HCT116 (cell line): Measurements from ENCODE around the gene SELENON. TPM values are rescaled to one million over a fixed set of nuclear protein-coding genes. Genes with fewer than 3 reads are reported as not detected.

Experiments used
- ATAC-seq: fragments of 200-7000 bp; cut with Tn5 transposase; 2 replicates; pipeline ENCODE4 v1.9.1; 2020; ENCODE audit warnings: mild to moderate bottlenecking, moderate library complexity
- BruUV-seq: library from RNA; stranded (reverse); fragments of 400-500 nt; replicated peaks from 2 replicates; lab custom pipeline; 2021; lab: Mats Ljungman, UMichigan
- CTCF ChIA-PET: fragments of 300-600 bp; sonication (Branson Sonifier 250); formaldehyde crosslinking; loops from one replicate; lab custom pipeline; 2021; ENCODE audit warnings: antibody characterized with exemption; lab: Charles Lee
- POLR2A ChIA-PET: fragments of 300-600, 350-600 bp; sonication (Branson Sonifier 250); formaldehyde crosslinking; loops from one replicate; lab custom pipeline; 2021; ENCODE audit warnings: antibody characterized with exemption; lab: Charles Lee
- RAD21 ChIA-PET, 2 experiments: fragments of 300-600 bp; sonication (Branson Sonifier 250); formaldehyde crosslinking; loops; one replicate each; lab custom pipeline; 2023; ENCODE audit warnings: low total read pairs in 2 of 2; ENCODE audit not compliant: uncharacterized antibody in 2 of 2, unreplicated experiment in 2 of 2, low non-redundant PET in 1 of 2; lab: Charles Lee
- DNase-seq: peaks from one replicate; pipeline ENCODE4 v3.0.0-alpha.2; 2010; ENCODE audit warnings: low read depth, low spot score
- H2AFZ ChIP-seq: fragments of 200-600 bp; shearing (Covaris generic), sonication (generic); 2 replicates; pipeline ENCODE4 v1.6.1; 2017; ENCODE audit warnings: low read depth, mixed run types, mixed read lengths, antibody characterized with exemption, low read length; ENCODE audit not compliant: poor library complexity, severe bottlenecking
- H3K27ac ChIP-seq: 2 replicates; pipeline ENCODE4 v1.5.1; 2012; ENCODE audit warnings: low read depth, low read length
- H3K27me3 ChIP-seq: fragments of 200-600 bp; sonication (generic); 2 replicates; pipeline ENCODE4 v1.6.1; 2016; ENCODE audit warnings: mixed run types, low read length, mixed read lengths; ENCODE audit not compliant: insufficient read depth
- H3K36me3 ChIP-seq, 2 experiments: fragments of 200-500 bp in 1 of 2; fragments of 200-600 bp in 1 of 2; sonication (Bioruptor generic) in 1 of 2; sonication (generic) in 1 of 2; 2 replicates each; pipeline versions ENCODE4 v1.5.1 to v1.6.1; 2014 to 2016; ENCODE audit warnings: low read length in 2 of 2, inconsistent platforms in 1 of 2, mixed read lengths in 1 of 2, mixed run types in 1 of 2; ENCODE audit not compliant: insufficient read depth in 2 of 2, control insufficient read depth in 1 of 2
- H3K4me1 ChIP-seq, 2 experiments: fragments of 200-600 bp in 1 of 2; sonication (generic) in 1 of 2; 2 replicates each; pipeline versions ENCODE4 v1.5.1 to v1.6.1; 2012 to 2017; ENCODE audit warnings: low read length in 2 of 2, inconsistent platforms in 1 of 2, mild to moderate bottlenecking in 1 of 2, mixed read lengths in 1 of 2, mixed run types in 1 of 2, moderate library complexity in 1 of 2; ENCODE audit not compliant: insufficient read depth in 2 of 2, control insufficient read depth in 1 of 2
- H3K4me2 ChIP-seq: fragments of 200-600 bp; sonication (generic); 2 replicates; pipeline ENCODE4 v1.6.1; 2017; ENCODE audit warnings: mixed run types, low read length, mixed read lengths
- H3K4me3 ChIP-seq, 2 experiments: fragments of 200-600 bp in 1 of 2; sonication (generic) in 1 of 2; replicated peaks in 1 of 2; 2 replicates each; pipeline ENCODE4 v1.5.1; 2011 to 2016; ENCODE audit warnings: low read length in 2 of 2, control low read depth in 1 of 2, low read depth in 1 of 2, mild to moderate bottlenecking in 1 of 2, mixed read lengths in 1 of 2, mixed run types in 1 of 2
- H3K79me2 ChIP-seq: fragments of 200-600 bp; sonication (generic); 2 replicates; pipeline ENCODE4 v1.6.1; 2017; ENCODE audit warnings: mild to moderate bottlenecking, mixed run types, low read length, moderate library complexity, mixed read lengths; ENCODE audit not compliant: insufficient read depth
- H3K9ac ChIP-seq: fragments of 200-600 bp; sonication (generic); 2 replicates; pipeline ENCODE4 v1.6.1; 2016; ENCODE audit warnings: low read length, mixed read lengths
- H3K9me2 ChIP-seq: fragments of 200-600 bp; sonication (generic), shearing (Covaris generic); 2 replicates; pipeline ENCODE4 v1.6.1; 2017; ENCODE audit warnings: mixed run types, mild to moderate bottlenecking, moderate library complexity; ENCODE audit not compliant: insufficient read depth
- H3K9me3 ChIP-seq, 2 experiments: fragments of 200-500 bp in 1 of 2; fragments of 200-600 bp in 1 of 2; sonication (Bioruptor generic) in 1 of 2; sonication (generic) in 1 of 2; 2 replicates each; pipeline ENCODE4 v1.6.1; 2014 to 2017; ENCODE audit warnings: low read length in 2 of 2, mixed read lengths in 2 of 2, inconsistent platforms in 1 of 2, low read depth in 1 of 2, mild to moderate bottlenecking in 1 of 2, mixed run types in 1 of 2, moderate library complexity in 1 of 2; ENCODE audit not compliant: control insufficient read depth in 1 of 2, insufficient read depth in 1 of 2
- H4K20me1 ChIP-seq: fragments of 200-600 bp; sonication (generic), shearing (Covaris generic); 2 replicates; pipeline ENCODE4 v1.6.1; 2017; ENCODE audit warnings: mixed run types, mild to moderate bottlenecking, moderate library complexity; ENCODE audit not compliant: insufficient read depth
- CBX3 ChIP-seq: IDR thresholded peaks from 2 replicates; pipeline ENCODE4 v1.6.1; 2012; ENCODE audit warnings: low read depth
- CEBPB ChIP-seq: IDR thresholded peaks from 2 replicates; pipeline ENCODE4 v1.6.1; 2012; ENCODE audit warnings: low read depth
- CTCF ChIP-seq, 3 experiments: fragments of 200-600 bp in 1 of 3; sonication (generic) in 1 of 3; IDR thresholded peaks in 2 of 3; conservative IDR thresholded peaks in 1 of 3; 2 replicates each; pipeline ENCODE4 v1.5.1; 2012 to 2017; ENCODE audit warnings: low read depth in 2 of 3, low read length in 2 of 3, antibody characterized with exemption in 1 of 3, borderline replicate concordance in 1 of 3, control low read depth in 1 of 3, mild to moderate bottlenecking in 1 of 3, mixed read lengths in 1 of 3, mixed run types in 1 of 3, moderate library complexity in 1 of 3; ENCODE audit not compliant: insufficient read depth in 1 of 3
- EGR1 ChIP-seq: IDR thresholded peaks from 2 replicates; pipeline ENCODE4 v1.6.1; 2012; ENCODE audit warnings: low read depth
- ELF1 ChIP-seq: IDR thresholded peaks from 2 replicates; pipeline ENCODE4 v1.6.1; 2012; ENCODE audit warnings: low read depth, borderline replicate concordance
- FOSL1 ChIP-seq: IDR thresholded peaks from 2 replicates; pipeline ENCODE4 v1.6.1; 2012; ENCODE audit warnings: low read depth
- JUND ChIP-seq: IDR thresholded peaks from 2 replicates; pipeline ENCODE4 v1.6.1; 2012
- POLR2A ChIP-seq: IDR thresholded peaks from 2 replicates; pipeline ENCODE4 v1.7.0; 2011; ENCODE audit warnings: borderline replicate concordance; ENCODE audit not compliant: insufficient read depth, insufficient read length; ENCODE audit errors: extremely low read depth
- RAD21 ChIP-seq: IDR thresholded peaks from 2 replicates; pipeline ENCODE4 v1.6.1; 2012; ENCODE audit warnings: low read depth, mild to moderate bottlenecking
- SIN3A ChIP-seq: IDR thresholded peaks from 2 replicates; pipeline ENCODE4 v1.6.1; 2012; ENCODE audit warnings: low read depth
- SP1 ChIP-seq: IDR thresholded peaks from 2 replicates; pipeline ENCODE4 v1.6.1; 2012; ENCODE audit warnings: low read depth
- SRF ChIP-seq: IDR thresholded peaks from 2 replicates; pipeline ENCODE4 v1.6.1; 2012; ENCODE audit warnings: low read depth
- TCF7L2 ChIP-seq: IDR thresholded peaks from 2 replicates; pipeline ENCODE4 v1.7.0; 2011; ENCODE audit warnings: borderline replicate concordance, inconsistent platforms; ENCODE audit not compliant: insufficient read depth, insufficient read length; ENCODE audit errors: extremely low read depth
- YY1 ChIP-seq: IDR thresholded peaks from 2 replicates; pipeline ENCODE4 v1.6.1; 2011; ENCODE audit warnings: low read length, low read depth, moderate library complexity, mild to moderate bottlenecking; ENCODE audit not compliant: insufficient replicate concordance; ENCODE audit errors: extremely low read depth
- ZFX ChIP-seq: fragments of 450-650 bp; IDR thresholded peaks from 2 replicates; pipeline ENCODE4 v1.6.1; 2017
- ZNF274 ChIP-seq: fragments of 200-500 bp; sonication (Bioruptor generic); IDR thresholded peaks from 2 replicates; pipeline ENCODE4 v1.6.1; 2014; ENCODE audit warnings: mild to moderate bottlenecking, low read depth, low read length, inconsistent platforms
- intact Hi-C: fragments of 100-400 bp; cut with micrococcal nuclease; formaldehyde crosslinking; loops from 2 replicates; pipeline ENCODE4 v1.10.0; 2022
- total RNA-seq: library from RNA; stranded (reverse); gene quantifications from one replicate; pipeline ENCODE4 v1.2.1, GENCODE V29; 2021; ENCODE audit not compliant: unreplicated experiment
- TF ChIP-seq, protein P1 (sequence below): IDR thresholded peaks from 2 replicates; pipeline ENCODE4 v1.6.1; 2011; ENCODE audit warnings: mild to moderate bottlenecking, low read length, moderate library complexity; ENCODE audit not compliant: insufficient replicate concordance; ENCODE audit errors: extremely low read depth
- TF ChIP-seq, protein P2 (sequence below): IDR thresholded peaks from 2 replicates; pipeline ENCODE4 v1.6.1; 2012
- TF ChIP-seq, protein P3 (sequence below): IDR thresholded peaks from 2 replicates; pipeline ENCODE4 v1.6.1; 2012; ENCODE audit warnings: low read depth
- TF ChIP-seq, protein P4 (sequence below): IDR thresholded peaks from 2 replicates; pipeline ENCODE4 v1.6.1; 2012

Gene SELENON
- total RNA-seq, 1 experiment from 2014 or later, result 85.1 TPM

- no peak overlapping the region for H3K27ac ChIP-seq
- no peak overlapping the region for H3K4me2 ChIP-seq
- no peak for DNase-seq
- H3K9me3 ChIP-seq, result no peaks in the 10 kb centered on the region
- no peaks in the 10 kb centered on the region for H4K20me1 ChIP-seq
- POLR2A ChIA-PET, result no interaction called here
- H3K4me3 ChIP-seq, result no peak overlapping the region
- BruUV-seq, result no TSS peak
- RAD21 ChIA-PET, result no interaction called here
- TF ChIP-seq CEBPB (no peak), FOSL1 (no peak), TCF7L2 (no peak), SIN3A (no peak), ZFX (no peak), CBX3 (no peak), ELF1 (no peak), RAD21 (no peak), SRF (no peak), YY1 (no peak), ZNF274 (no peak), CTCF (IDR thresholded peaks at IDR 0.05 in 2 of 3, conservative IDR thresholded peaks at IDR 0.05 in 1 of 3; ENCODE audit: borderline replicate concordance in 1 of 3, insufficient read depth in 1 of 3, low read depth in 2 of 3, low read length in 2 of 3) (no peak), SP1 (no peak), POLR2A (no peak), EGR1 (no peak), JUND (no peak)
- TF ChIP-seq, protein P1, sequence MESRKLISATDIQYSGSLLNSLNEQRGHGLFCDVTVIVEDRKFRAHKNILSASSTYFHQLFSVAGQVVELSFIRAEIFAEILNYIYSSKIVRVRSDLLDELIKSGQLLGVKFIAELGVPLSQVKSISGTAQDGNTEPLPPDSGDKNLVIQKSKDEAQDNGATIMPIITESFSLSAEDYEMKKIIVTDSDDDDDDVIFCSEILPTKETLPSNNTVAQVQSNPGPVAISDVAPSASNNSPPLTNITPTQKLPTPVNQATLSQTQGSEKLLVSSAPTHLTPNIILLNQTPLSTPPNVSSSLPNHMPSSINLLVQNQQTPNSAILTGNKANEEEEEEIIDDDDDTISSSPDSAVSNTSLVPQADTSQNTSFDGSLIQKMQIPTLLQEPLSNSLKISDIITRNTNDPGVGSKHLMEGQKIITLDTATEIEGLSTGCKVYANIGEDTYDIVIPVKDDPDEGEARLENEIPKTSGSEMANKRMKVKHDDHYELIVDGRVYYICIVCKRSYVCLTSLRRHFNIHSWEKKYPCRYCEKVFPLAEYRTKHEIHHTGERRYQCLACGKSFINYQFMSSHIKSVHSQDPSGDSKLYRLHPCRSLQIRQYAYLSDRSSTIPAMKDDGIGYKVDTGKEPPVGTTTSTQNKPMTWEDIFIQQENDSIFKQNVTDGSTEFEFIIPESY, result no peak
- TF ChIP-seq, protein P2, sequence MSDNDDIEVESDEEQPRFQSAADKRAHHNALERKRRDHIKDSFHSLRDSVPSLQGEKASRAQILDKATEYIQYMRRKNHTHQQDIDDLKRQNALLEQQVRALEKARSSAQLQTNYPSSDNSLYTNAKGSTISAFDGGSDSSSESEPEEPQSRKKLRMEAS, result no peak
- TF ChIP-seq, protein P3, sequence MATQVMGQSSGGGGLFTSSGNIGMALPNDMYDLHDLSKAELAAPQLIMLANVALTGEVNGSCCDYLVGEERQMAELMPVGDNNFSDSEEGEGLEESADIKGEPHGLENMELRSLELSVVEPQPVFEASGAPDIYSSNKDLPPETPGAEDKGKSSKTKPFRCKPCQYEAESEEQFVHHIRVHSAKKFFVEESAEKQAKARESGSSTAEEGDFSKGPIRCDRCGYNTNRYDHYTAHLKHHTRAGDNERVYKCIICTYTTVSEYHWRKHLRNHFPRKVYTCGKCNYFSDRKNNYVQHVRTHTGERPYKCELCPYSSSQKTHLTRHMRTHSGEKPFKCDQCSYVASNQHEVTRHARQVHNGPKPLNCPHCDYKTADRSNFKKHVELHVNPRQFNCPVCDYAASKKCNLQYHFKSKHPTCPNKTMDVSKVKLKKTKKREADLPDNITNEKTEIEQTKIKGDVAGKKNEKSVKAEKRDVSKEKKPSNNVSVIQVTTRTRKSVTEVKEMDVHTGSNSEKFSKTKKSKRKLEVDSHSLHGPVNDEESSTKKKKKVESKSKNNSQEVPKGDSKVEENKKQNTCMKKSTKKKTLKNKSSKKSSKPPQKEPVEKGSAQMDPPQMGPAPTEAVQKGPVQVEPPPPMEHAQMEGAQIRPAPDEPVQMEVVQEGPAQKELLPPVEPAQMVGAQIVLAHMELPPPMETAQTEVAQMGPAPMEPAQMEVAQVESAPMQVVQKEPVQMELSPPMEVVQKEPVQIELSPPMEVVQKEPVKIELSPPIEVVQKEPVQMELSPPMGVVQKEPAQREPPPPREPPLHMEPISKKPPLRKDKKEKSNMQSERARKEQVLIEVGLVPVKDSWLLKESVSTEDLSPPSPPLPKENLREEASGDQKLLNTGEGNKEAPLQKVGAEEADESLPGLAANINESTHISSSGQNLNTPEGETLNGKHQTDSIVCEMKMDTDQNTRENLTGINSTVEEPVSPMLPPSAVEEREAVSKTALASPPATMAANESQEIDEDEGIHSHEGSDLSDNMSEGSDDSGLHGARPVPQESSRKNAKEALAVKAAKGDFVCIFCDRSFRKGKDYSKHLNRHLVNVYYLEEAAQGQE, result no peak
- TF ChIP-seq, protein P4, sequence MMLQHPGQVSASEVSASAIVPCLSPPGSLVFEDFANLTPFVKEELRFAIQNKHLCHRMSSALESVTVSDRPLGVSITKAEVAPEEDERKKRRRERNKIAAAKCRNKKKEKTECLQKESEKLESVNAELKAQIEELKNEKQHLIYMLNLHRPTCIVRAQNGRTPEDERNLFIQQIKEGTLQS, result no peak
- TF ChIP-seq, all 23 proteins: peak for 0
- CTCF ChIA-PET, result interaction anchor here (0.9 kb wide), 1 partner anchor 19 kb away, joined by 3 read pairs; no protein-coding TSS in a partner anchor
- intact Hi-C loops, result no loop called here
- Histone ChIP-seq H3K4me1 (peaks cover 7% of the 10 kb centered on the region in 2 experiments; a peak in 2 of 4 replicates), H3K9me2 (no peaks in the 10 kb centered on the region), H3K79me2 (no peaks in the 10 kb centered on the region), H2AFZ (no peak overlapping the region), H3K9ac (no peak overlapping the region), H3K36me3 (no peaks in the 10 kb centered on the region), H3K27me3 (no peaks in the 10 kb centered on the region)
- ATAC-seq, result no peak
Observed at GRCh38 chr1:25779388-25779787, 20.6 kb upstream of the SELENON start.
